Loucy (cell line): ENCODE measurements around the gene APOBEC3A.

Source experiments
- H2AFZ ChIP-seq: fragments of 200-600 bp; sonication (generic); 2 replicates; pipeline ENCODE4 v1.6.0; 2016; ENCODE audit warnings: antibody characterized with exemption, mild to moderate bottlenecking, low read length, moderate library complexity
- H3F3A ChIP-seq: fragments of 200-600 bp; 2 replicates; pipeline ENCODE4 v1.6.0; 2016; ENCODE audit warnings: antibody characterized with exemption, low read depth, mild to moderate bottlenecking
- H3K27me3 ChIP-seq: fragments of 200-600 bp; sonication (generic); 2 replicates; pipeline ENCODE4 v1.6.1; 2014; ENCODE audit warnings: low read length, mild to moderate bottlenecking; ENCODE audit not compliant: insufficient read depth, poor library complexity, severe bottlenecking
- H3K36me3 ChIP-seq: fragments of 200-600 bp; sonication (generic); 2 replicates; pipeline ENCODE4 v1.6.1; 2016; ENCODE audit warnings: low read length; ENCODE audit not compliant: insufficient read depth
- H3K4me1 ChIP-seq: fragments of 200-600 bp; sonication (generic); 2 replicates; pipeline ENCODE4 v1.5.1; 2014; ENCODE audit warnings: low read length, mild to moderate bottlenecking; ENCODE audit not compliant: insufficient read depth, poor library complexity, severe bottlenecking
- H3K4me2 ChIP-seq: fragments of 200-600 bp; sonication (generic); 2 replicates; pipeline ENCODE4 v1.6.0; 2014; ENCODE audit warnings: antibody characterized with exemption, low read length, low read depth, mild to moderate bottlenecking; ENCODE audit not compliant: poor library complexity, severe bottlenecking
- H3K4me3 ChIP-seq: fragments of 200-600 bp; sonication (generic); 2 replicates; pipeline ENCODE4 v1.5.1; 2014; ENCODE audit warnings: low read length, mild to moderate bottlenecking, mixed read lengths; ENCODE audit not compliant: poor library complexity, severe bottlenecking
- H3K79me2 ChIP-seq: fragments of 200-600 bp; sonication (generic); 2 replicates; pipeline ENCODE4 v1.6.1; 2014; ENCODE audit warnings: low read length; ENCODE audit not compliant: insufficient read depth
- H3K9ac ChIP-seq: fragments of 200-600 bp; sonication (generic); 2 replicates; pipeline ENCODE4 v1.6.0; 2014; ENCODE audit warnings: mild to moderate bottlenecking, low read depth, low read length, moderate library complexity; ENCODE audit not compliant: poor library complexity, severe bottlenecking
- H3K9me2 ChIP-seq: fragments of 200-600 bp; sonication (generic); replicated peaks from 2 replicates; pipeline ENCODE4 v1.6.1; 2016; ENCODE audit warnings: low read depth, low read length, mixed read lengths
- H3K9me3 ChIP-seq: fragments of 200-600 bp; sonication (generic); 2 replicates; pipeline ENCODE4 v1.6.1; 2014; ENCODE audit warnings: mild to moderate bottlenecking, antibody characterized with exemption, low read length, low read depth; ENCODE audit not compliant: insufficient read depth
- H4K20me1 ChIP-seq: fragments of 200-600 bp; sonication (generic); 2 replicates; pipeline ENCODE4 v1.6.0; 2014; ENCODE audit warnings: antibody characterized with exemption, low read length, mild to moderate bottlenecking; ENCODE audit not compliant: insufficient read depth, poor library complexity, severe bottlenecking
- CTCF ChIP-seq: fragments of 200-600 bp; sonication (generic); conservative IDR thresholded peaks from 2 replicates; pipeline ENCODE4 v1.5.1; 2014; ENCODE audit warnings: mild to moderate bottlenecking, antibody characterized with exemption, low read length
- EZH2phosphoT487 ChIP-seq: fragments of 200-600 bp; IDR thresholded peaks from 2 replicates; pipeline ENCODE4 v1.6.1; 2018; ENCODE audit warnings: antibody characterized with exemption, mild to moderate bottlenecking, moderate library complexity, borderline replicate concordance

APOBEC3A gene

GRCh38 chr22:38940811-38941384, 16.5 kb upstream of the APOBEC3A start:
- Histone ChIP-seq H4K20me1 (no peaks in the 10 kb centered on the region), H3K9me2 (no peaks in the 10 kb centered on the region), H3K4me1 (peaks cover 8% of the 10 kb centered on the region), H3K4me2 (no peak overlapping the region), H3F3A (no peaks in the 10 kb centered on the region), H3K79me2 (no peaks in the 10 kb centered on the region), H3K9ac (no peak overlapping the region), H3K27me3 (no peaks in the 10 kb centered on the region), H3K4me3 (no peak overlapping the region), H2AFZ (no peak overlapping the region), H3K9me3 (no peaks in the 10 kb centered on the region), H3K36me3 (no peaks in the 10 kb centered on the region)
- TF ChIP-seq EZH2phosphoT487 (no peak), CTCF (no peak)

- peaks cover 8% of the 10 kb centered on the region for H3K4me1 ChIP-seq
- no peak overlapping the region for H3K9ac ChIP-seq
- no peaks in the 10 kb centered on the region for H3K27me3 ChIP-seq
- no peaks in the 10 kb centered on the region for H3K9me3 ChIP-seq
- no peaks in the 10 kb centered on the region for H3F3A ChIP-seq
- no peaks in the 10 kb centered on the region for H3K36me3 ChIP-seq
- no peaks in the 10 kb centered on the region for H4K20me1 ChIP-seq
- H3K79me2 ChIP-seq, result no peaks in the 10 kb centered on the region
- H3K9me2 ChIP-seq, result no peaks in the 10 kb centered on the region
- no peak overlapping the region for H3K4me2 ChIP-seq
- TF ChIP-seq CTCF (no peak), EZH2phosphoT487 (no peak)
- H2AFZ ChIP-seq, result no peak overlapping the region
- H3K4me3 ChIP-seq, result no peak overlapping the region
These were observed 15.9 kb upstream of the APOBEC3A start for GRCh38 chr22:38941488-38941987.

GRCh38 chr22:38942702-38943101, 14.7 kb upstream of the APOBEC3A start:
- no peaks in the 10 kb centered on the region for H3K27me3 ChIP-seq
- H2AFZ ChIP-seq, result no peak overlapping the region
- no peak overlapping the region for H3K4me3 ChIP-seq
- no peak overlapping the region for H3K4me2 ChIP-seq
- H3K4me1 ChIP-seq, result peaks cover 8% of the 10 kb centered on the region
- H3K9me2 ChIP-seq, result no peaks in the 10 kb centered on the region
- H3K79me2 ChIP-seq, result no peaks in the 10 kb centered on the region
- H3F3A ChIP-seq, result no peaks in the 10 kb centered on the region
- no peaks in the 10 kb centered on the region for H4K20me1 ChIP-seq
- no peak for TF ChIP-seq CTCF
- H3K36me3 ChIP-seq, result no peaks in the 10 kb centered on the region
- H3K9ac ChIP-seq, result no peak overlapping the region
- H3K9me3 ChIP-seq, result no peaks in the 10 kb centered on the region
